GM18498 (cell line): ENCODE measurements around the gene PIGH.
"Not testable (repeated sequence)": the region's sequence is repeated elsewhere in the genome, so short reads cannot be mapped to it uniquely, and the experiment has no call there.

Experiments
- ATAC-seq: cut with Tn5 transposase; IDR thresholded peaks from one replicate; pipeline ENCODE4 v1.9.1; 2021; ENCODE audit warnings: mild to moderate bottlenecking, moderate library complexity; ENCODE audit not compliant: unreplicated experiment

The PIGH gene, protein sequence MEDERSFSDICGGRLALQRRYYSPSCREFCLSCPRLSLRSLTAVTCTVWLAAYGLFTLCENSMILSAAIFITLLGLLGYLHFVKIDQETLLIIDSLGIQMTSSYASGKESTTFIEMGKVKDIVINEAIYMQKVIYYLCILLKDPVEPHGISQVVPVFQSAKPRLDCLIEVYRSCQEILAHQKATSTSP

DNA sequence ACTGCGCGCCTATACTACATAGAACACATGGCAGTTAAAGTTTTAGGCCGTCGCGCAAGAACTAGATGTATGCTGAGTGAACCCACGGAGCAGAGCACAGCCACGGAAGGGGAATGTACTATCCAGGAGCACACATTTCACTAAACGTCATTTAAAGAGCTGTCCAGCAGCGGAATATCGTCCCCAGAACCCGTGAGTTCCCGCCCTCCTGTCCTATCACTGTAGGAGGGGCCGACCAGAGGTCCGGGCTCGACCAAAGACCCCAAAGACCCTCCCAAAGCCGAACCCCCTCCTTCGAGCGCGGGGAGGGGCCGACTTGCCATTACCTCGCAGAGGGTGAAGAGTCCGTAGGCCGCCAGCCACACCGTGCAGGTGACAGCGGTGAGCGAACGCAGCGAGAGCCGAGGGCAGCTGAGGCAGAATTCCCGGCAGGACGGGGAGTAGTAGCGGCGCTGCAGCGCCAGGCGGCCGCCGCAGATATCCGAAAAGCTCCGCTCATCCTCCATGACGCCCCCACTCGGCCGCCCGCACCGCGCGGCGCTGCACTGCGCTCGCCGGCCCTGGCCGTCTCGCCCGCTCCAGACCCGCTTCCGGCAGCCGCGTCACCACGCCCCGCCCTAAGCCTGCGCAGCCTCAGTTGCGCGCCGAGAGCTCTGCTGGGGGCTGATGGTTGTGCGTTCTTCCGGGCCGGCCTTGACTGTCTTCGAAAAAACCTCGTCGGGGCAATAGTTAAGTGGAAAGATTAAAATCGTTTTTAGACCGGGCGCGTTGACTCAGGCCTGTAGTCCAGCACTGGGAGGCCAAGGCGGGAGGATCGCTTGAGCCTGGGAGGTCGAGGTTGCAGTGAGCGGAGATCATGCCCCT is at the start of gene PIGH:
TSS of gene PIGH (minus strand) at position 571 of the 864 bp plus-strand sequence. CDS start at position 506, 65 bp downstream.
- ATAC-seq: peak; percentile 89

DNA sequence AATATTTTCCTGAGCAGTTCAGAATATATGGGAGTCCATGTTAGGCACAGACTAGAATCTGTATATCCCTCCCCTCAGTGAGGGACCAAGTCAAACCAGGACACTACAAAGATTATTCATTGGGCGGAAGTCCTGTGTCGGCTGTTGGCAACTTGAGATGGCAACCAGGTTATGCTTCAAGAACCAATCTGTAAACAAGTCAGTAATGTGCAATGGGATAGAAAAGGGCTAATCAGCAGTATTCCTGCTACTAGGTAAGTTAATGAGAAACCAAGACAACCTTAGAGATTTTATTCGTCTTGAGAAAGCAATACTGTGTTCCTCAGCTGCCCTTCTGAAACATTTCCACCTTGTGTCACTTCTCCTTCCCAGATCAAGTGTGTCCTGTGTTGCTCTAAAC is 46.1 kb upstream of the PIGH start:
- no peak for ATAC-seq

DNA sequence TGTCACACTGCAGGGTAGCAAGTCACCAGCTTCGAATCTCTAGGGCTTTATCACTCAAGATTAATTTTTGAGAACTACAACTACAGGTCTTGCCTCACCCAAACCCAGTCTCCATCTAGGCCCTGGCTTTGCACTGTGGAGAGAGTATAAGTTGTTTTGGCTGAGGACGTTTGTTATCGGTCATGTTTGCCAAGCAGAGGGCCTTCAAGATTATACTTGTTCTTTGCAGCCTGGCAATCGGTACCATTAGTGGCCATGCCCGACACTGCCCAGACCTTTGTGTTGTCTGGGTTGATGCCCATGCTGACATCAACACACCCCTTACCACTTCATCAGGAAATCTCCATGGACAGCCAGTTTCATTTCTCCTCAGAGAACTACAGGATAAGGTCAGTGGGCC is 45.3 kb upstream of the PIGH start:
- no peak for ATAC-seq

DNA sequence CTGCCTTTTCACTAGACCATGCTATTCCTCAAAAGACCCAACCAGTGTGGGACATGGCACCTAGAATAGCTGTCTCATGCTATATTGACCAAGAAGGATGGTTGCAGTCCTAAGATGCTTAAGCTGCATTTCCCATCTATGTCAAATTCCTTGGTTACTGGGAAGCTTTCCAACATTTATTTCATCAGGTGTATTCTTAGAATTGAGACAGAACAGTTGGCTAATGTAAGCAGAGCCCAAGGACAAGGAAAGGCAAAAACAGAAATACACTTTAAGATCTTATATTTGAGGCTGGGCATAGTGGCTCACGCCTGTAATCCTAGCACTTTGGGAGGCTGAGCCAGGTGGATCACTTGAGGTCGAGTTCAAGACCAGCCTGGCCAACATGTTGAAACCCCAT is 44.4 kb upstream of the PIGH start:
- no peak for ATAC-seq

DNA sequence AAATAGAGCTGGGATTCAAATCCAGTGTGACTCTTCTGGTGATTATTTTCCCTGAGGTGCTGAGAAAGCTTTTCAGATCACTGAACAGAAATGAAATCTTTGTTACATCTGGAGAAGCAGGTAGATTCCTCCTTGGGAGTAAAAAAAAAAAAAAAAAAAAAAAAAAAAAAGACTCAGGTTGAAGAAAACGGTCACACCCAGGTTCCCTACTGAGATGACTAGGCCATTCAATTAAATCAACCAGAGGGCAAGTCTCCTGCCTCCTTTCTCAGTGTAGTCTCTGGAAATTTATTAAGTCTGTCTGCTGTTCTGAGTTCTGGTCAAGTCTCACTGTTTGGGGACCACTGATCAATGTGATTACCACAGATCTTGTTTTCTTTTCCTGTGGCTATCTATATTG is 43.6 kb upstream of the PIGH start:
- no peak for ATAC-seq

DNA sequence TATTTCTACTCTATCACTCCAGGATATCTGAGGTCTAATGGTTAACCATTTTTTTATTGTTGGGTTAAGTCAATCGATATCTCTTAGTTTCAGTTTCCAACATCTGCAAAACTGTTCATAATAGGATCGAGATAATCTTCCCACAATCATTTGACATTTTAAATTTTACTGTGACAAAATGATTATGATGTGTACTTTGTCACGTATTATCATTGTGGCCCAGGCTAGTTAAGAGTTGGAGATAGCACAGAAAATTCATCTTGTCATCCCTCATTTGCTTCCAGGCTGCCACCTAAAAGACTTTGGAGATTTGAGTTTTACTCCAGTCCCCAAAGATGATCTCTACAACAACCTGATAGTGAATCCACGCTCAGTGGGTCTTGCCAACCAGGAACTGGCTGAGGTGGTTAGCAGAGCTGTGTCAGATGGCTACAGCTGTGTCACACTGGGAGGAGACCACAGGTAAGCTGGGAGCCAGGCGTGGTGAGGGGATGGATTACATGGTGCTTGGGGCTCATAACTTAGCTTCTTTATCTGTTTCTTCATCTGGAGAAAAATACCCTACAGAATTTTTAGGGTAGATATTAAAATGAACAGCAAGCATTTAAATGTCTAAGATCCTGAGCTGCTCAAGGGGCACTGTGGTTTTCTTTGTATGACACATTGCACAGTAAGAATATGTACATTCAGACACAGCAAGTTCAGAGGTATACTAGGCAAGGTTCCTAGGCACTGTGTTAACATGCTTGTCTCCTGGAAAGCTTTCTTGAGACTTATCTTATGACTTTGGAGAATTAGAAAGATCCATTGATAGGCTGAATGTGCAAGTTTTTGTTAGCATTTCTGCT is 42.1 kb upstream of the PIGH start:
- ATAC-seq: no peak

DNA sequence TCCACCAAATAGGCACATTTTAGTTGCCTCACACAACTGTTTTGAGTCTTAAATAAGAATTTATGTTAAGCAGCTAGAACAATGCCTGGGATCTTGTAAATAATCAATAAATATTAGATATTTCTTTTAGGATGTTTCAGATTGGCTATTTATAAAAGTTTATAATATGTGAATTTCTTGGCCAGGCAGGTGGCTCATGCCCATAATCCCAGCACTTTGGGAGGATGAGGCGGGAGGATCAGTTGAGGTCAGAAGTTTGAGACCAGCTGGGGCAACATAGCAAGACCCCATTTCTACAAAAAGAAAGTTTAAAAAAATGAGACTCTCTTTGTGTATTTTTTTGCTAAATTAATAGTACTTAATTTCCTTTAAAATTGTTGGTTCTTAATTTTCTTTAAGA is 41.4 kb upstream of the PIGH start:
- ATAC-seq: no peak

DNA sequence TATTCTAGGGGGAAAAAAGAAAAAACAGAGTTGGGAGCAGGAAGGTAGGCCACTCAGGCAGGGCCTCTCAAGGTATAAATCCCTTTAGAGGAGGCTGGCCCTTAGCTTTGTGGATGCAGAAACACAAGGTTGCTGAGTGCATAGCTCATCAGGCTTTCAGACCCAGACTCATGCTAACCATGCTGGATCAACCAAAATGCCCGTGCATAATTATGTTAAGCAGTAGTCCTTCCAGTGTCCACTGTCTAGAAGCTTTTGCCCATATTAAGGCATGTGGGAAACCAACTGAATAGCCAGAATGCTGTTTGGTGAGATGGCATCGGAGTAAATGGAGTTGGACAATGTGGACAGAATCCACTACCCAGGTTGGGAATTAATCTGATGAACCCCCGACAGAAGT is 38.6 kb upstream of the PIGH start:
- ATAC-seq: no peak

DNA sequence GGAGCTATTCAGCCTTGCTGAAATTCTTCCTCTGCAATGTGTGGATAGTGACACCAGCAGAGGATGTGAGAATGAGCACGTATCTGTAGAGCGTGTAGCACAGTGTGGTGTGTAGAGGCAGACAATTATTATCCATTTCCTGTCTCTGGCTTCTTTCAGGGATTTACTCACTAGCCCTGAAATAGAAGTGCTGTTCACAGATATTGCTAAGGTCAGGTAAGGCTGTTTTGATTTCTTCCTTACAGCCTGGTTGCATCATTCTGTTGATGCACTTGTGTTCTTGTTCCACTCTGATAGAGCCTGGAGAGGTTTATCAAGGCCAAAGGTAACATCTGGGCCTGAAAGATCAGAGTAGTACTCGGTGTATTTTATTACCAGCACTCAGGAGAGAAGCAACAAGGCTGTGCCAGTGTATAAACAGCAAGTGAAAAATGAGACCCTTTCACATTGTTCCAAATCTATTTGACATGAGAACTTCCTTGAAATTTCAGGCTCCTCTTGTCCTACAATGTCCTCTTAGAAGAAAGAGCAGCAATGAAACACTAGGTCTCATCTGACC is 36.4 kb upstream of the PIGH start:
- no peak for ATAC-seq

DNA sequence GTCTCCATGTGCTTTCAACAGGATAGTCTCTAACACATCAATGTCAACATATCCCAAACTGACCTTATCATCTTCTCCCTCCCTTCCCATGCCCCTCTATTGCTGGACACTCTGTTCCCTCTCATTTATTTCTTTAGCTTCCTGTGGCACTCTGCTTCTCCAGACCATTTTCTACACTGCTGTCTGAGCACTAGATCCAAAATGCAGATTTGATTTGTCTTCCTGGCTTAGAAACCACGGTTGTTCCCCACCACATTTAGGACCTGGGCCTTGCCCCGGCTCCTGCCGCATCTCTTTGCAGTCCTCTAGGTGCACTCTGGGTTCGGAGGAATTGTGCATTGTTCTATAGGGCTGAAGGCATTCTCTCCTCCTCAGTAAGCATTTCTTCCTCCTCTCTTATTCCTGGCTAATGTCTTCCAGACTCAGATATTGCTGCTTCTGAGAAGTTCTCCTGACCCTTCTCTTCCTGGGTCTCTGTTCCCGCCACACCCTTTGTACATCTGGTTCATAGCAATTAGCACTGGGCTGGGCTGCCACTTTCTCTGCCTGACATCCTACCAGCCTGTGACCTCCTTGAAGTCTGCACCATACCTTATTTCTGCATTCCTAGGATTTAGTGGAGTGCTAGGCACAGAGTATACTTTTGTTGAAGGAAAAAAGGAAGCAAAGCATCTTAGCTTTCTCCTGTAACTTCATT is 33.5 kb upstream of the PIGH start:
- no peak for ATAC-seq

DNA sequence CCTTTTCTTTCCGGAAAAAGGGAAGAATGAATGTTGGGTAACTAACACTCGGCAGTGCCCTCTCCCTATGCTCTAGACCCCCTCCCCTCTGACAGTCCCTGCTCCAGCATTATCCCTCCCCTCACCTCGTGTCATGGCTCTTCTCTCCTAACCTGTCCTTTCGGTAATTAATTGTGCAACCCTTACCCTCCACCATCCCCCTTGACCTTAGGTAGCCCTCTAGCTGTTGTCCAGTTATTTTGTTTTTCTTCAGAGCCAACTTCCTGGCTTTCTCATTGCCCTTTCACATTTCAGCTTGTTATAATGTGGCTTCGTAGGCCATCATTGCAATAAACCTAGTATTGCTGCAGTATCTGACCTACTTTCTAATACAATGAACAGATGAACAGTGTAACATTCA is 30.9 kb upstream of the PIGH start:
- ATAC-seq: no peak

DNA sequence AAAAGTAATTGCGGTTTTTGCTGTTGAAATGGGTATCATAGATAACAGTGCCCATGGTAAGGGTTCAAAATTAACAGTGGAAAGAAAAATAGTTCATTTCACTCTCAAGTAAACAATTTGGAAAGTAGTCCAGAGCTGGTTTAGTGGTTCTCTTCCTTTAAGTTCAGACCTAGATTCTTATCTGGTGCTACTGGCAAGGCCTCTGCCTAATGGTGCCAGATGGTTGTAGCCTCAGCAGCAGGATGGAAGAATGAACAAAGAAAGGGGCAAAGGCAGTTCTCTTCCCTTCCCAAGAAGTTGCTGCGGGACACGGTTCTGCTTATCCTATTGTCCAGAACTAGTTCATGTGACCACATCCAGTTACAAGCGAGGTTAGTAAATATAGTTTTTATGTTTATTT is 30.1 kb upstream of the PIGH start:
- no peak for ATAC-seq

DNA sequence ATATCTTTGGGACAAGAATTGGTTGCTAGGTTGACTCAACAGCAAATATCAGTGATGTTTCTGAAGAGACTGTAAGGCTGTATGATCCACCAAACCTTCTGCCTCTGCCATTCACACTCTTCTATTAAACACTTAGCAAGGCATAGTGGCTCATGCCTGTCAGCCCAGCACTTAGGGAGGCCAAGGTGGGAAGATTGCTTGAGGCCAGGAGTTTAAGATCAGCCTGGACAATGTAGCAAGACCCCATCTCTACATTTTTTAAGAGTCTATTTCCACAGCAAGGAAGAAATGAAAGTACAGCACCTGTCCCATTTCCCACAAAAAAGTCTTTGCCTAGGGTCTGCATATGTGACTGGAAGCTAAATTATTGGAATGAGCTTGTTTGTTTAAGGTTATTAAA is 27.5 kb upstream of the PIGH start:
- ATAC-seq: no peak

DNA sequence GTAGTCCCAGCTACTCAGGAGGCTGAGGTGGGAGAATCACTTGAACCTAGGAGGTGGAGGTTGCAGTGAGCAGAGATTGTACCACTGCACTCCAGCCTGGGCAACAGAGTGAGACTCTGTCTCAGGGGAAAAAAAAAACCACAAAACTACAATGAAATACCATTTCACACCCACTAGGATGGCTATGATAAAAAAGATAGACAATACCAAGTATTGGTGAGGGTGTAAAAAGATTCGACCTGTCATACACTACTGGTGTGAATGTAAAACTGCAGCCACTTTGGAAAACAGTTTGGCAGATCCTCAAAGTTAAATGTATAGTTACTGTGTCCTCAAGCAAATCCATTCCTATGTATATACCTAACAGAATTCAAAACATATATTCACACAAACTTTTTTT is 26.1 kb upstream of the PIGH start:
- ATAC-seq: not testable (repeated sequence)

DNA sequence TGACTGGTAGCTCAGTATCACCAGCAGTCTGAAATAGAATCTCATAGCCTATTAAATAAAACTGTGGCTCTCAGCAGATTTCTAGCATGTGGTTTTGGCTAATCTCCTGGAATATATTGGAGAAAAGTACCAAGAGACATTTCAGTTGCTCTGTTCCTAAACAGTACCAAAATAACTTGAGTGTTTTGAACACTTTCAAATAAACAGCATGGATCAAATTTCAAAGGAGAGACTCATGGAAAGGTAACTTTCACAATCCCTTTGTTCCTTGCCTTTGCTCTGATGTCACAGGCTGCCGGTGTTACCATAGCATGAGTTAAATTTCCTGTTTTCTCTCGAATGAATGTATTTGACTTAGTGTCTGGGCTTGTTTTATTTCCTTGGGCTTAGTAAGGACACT is 23.0 kb upstream of the PIGH start:
- no peak for ATAC-seq

DNA sequence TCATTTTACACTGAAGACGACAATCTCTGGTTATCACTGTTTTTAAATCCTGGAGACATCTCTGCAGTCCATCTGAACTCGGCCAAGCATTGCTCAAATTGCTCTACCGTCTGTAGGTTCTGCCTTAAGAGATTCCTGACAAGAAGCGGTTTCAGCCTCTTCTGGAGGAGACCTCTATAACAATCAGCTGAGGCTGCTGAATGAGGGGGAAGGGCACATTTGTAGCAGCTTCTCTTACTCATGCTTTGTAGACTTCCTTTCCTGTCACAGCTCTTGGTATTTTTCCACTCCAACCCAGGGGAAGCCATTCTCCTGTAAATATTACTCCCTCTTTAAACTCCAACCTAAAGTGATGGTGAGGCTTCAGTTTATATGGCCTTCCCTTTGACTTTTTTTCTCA is 22.6 kb upstream of the PIGH start:
- no peak for ATAC-seq

DNA sequence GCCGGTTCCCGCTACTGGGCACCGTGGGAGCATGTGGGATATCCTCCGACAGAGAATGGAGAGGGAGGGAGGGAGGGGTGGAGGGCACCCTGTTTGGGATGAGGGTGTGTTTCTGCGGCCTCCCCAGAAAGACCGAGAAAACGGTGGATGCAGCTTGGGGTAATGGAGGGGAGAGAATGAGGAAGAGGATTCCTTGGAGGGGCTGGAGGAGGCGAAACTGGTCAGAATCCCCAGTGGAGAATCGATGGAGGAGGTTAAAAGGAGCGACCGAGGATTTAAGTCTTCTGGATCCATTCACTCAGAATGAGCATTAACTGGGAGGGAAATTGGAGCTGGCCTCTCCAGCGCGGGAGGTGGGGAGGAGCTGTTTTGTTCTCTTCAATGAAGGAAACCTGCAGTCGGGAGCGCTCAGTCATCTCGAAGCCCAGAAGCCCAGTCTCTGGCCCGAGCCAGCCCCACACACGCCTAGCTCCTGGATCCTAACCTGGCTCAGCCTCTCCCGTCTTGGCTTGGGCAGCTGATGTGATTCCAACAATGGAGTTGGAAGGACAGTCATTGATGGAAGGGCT is 20.2 kb upstream of the PIGH start:
- no peak for ATAC-seq

DNA sequence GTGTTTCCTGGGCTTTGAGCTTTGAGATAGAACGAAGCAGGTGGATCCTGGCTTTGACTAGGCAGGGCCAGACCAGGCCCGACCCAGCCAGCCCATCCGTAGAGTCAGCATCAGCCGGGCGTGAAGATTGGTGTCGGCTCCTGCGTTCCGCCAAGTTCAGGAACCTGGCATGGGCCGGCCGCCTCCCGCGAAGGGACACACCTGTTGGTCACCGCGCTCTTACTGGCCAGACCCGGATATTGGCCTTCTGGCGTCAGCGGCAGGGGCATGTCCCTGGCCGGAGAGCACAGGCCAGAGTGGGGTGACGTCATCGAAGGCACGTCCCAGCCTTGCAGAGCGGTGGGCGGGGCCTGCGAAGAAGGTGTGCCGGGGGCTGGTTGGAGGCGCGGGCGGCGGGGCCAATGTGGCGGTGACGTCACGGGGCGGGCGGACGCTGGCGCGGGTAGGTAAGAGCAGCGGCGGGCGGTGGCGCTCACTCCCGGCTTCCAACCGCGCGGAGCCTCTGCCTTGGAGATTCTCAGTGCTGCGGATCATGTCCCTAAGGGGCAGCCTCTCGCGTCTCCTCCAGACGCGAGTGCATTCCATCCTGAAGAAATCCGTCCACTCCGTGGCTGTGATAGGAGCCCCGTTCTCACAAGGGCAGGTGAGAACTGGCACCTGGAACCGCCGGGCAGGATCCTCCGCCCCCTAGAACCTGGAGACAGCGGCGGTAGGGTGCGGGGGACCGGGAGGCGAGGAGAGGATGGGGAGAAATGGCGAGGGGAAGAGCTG is 19.6 kb upstream of the PIGH start, which contains the start of gene ARG2:
TSS of gene ARG2 (plus strand) at position 475 of the 771 bp plus-strand sequence. CDS start at position 533, 58 bp downstream.
- peak; percentile 97 for ATAC-seq

DNA sequence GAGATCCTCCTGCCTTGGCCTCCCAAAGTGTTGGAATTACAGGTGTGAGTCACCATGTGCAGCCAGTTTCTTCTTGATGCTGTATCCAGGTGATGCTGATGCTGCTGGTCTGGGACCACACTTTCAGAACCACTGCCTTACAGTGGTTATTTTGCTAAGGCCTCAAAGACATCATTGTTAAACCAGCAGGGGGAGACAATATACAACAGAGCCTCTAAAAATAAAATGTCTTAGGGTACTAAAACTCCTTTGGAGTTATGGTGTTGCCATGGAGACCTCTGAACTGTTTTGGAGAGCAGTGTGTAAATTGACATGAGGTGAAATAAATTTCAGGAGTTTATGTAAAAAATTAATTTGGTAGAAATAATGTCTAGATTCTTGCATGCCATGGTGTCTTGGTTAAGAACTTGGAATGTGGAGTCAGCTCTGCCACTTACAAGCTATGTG is 18.6 kb upstream of the PIGH start:
- peak; percentile 31 for ATAC-seq
